ENCODE data around the gene TRH.
"Not testable (repeated sequence)": the region's sequence is repeated elsewhere in the genome, so short reads cannot be mapped to it uniquely, and the experiment has no call there.

The TRH gene

DNA sequence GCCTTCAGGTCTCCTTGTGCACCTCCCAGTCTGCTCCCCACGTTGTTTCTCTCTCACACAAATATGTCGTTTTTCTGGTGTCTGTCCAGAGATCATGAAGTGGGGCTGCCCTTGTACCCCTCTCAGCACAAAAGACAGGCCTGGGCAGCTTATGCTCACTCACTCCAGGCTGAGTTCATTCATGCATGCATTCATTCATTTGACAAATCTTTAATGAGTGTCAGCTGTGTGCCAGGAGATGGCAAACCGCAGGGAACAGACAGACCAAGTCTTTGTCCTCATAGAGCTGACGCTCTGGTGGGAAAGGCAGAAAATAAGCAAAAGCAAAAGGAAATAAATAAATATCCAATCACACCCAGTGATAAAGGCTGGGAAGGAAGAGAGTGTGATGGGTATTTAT, 7.6 kb upstream of the TRH start:
- no peak for DNase-seq

DNA sequence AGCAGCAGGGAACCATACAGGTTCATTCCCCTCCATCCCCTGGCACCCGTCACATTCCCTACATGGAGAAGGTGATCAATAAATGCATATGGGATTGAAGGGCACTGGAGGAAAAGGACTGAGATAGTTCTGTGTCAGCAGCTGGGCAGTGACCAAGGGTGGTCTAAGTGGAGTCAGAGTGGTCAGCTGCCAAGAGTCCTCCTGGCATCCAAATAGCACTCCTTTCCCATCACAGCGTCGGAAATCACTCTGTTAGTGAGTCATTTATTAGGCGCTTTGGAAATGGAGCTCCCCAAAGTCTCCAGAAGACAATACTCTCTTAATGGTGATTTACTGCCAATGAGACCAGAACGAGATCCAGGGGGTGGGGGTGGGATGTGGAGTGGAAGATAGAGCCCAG, 6.8 kb upstream of the TRH start:
- no peak for DNase-seq

DNA sequence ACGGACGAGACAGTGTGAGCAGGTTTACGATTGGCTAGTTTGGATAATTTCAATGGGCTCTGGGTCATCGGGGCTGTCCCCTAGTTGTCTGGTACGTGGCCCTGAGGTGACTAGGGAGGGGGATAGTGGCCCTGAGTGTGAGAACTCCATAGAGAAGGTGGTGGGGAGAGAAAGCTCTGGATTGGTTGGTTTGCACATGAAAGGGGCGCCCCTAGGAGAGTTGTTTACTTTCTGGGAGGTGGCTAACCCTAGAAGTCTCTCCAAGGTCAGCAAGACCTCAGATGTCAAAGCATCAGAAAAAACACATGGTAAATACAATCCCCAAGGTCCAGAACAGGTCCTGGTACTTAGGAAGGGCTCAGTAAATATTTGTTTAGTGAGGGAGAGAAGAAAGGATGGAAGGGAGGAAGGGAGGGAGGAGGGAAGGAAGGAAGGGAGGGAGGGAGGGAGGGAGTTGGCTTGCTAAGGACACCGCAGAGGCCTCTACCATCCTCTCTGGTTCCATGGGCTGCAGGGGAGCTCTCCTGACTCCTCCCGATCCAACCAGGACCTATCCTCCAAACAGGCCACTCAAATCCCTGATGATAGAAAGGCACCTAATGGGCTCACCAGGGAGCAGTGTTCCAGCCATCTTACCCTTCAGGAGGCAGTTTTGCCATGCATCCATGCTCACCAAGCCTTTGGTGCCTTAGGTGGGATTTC, 3.0 kb upstream of the TRH start:
- no peak for DNase-seq

DNA sequence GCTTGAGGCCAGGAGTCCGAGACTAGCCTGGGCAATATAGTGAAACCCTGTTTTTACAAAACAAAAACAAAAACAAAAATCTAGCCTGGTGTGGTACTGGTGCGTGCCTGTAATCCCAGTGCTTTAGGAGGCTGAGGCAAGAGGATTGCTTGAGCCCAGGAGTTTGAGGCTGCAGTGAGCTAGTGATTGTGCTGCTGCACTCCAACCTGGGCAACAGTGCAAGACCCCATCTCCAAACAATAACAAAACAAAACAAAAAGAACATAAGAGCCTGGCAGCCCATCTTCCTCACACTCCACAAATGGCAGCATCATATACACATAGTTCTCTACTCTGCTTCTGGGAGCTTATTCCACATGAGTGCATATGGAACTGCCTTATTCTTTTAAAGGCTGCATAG, 2.2 kb upstream of the TRH start:
- DNase-seq: no peak

DNA sequence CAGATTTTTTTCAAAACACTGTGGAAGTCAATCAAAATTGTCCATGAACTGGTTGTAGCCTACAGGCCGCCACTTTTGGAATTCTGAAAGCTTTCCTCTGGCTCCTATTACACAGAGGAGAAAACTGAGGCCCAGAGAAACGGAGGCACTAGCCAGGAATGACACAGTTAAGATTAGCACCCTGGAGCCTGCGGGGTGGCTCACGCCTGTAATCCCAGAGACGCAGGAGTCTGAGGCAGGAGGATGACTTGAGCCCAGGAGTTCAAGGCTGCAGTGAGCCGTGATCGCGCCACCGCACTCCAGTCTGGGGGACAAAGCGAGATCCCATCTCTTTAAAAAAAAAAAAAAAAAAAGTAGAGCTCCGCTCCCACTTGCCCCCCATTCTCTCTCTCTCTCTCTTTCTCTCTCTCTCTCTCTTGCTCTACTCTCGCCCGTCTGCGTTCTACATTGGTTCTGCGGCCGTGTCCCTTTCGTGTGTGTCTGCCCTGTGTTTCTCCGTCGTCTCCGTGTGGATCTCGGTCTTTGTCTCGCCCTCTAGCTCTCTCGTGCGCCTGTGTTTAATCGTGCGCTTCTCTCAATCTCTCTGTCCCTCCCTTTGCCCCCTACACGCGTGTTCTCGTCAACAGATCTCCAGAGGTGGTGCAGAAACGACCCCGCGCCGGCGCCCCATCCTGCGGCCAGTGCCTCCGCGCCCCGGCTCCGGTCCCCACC, 512 bp upstream of the TRH start:
- DNase-seq: no peak

DNA sequence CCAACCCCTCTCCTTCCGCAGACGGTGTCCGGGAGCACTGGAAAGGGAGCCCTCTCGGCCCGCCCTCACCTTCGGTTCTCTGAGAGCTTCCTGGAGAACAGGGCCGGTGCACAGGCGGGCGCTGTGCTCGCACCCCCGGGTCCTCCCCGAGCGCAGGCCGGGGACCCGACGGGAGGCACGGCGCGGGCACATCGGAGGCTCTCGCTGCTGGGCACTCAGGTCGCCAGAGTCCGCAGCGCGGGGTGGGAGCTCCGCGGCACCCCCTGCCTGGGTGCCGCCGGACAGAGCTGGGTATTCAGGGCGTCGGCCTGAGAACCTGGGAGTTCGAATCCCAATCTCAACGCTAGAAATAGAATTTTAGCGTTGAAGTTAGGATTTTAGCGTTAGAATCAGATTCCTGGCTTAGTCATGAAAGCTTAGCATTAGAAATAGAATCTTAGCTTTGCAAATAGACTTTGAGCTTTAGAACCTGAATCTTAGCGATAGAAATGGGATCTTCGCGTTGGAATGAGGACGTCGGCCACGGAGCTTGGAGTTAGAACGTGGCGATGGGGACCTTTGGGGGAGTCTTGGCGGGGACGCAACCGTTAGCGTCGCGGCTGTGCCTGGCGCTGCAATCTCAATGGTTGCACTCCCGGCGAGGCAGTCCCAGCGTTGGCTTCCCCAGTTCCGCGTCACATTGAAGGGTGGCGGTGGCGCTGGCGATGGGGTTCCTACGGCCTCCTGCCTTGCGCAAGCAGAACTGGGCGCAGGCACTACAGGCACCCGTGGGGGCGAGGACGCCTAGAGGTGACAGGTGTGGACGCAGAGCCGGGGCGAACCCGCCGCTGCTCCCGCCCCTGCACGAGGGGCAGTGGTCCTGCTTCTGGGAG, 549 bp downstream of the TRH start:
- DNase-seq: no peak

DNA sequence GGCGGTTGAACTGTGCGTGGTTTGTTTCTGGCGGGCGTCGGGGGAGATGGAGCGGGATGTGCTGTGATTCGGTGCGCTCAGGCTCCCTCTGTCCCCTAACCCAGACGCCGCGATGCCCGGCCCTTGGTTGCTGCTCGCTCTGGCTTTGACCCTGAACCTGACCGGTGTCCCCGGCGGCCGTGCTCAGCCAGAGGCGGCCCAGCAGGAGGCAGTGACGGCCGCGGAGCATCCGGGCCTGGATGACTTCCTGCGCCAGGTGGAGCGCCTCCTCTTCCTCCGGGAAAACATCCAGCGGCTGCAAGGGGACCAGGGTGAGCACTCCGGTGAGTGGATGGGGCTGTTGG, 1.2 kb downstream of the TRH start:
- DNase-seq: no peak

DNA sequence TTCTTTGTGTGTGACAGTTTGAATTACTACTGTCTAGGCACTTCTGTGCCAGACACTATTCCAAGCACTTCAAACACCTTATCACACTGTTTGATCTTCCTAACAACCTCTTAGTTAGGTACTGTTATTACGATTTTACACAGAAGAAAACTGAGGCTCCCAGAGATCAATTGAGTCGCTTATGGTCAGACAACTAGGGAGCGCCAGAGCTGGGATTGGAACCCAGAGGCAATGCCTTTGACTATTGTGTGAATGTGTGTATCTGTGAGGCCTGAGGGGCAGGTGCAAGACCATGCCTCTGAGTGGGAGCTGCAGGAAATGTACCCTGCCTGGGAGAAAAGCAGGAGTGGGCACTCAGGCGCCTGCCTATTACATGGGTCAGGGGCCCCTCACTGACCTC, 1.8 kb downstream of the TRH start:
- DNase-seq: no peak

DNA sequence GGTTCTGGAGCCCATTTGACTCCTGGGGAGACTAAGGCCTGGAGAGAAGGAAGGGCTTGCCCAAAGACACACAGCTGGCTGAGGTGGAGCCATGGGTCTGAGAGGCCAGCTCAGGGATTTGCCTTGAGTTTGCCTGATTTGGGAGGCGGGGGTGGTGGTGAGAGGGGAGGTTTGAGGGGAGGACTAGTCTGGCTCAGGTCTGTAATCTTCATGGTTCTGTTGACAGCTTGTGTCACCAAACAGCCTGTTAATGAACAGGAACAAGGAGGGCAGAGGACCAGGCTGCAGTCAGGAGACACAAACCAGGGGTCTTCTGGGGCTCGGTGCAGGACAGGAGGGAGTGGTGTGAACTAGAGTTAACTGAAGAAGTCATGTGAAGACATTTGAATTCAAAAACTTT, 3.6 kb downstream of the TRH start:
- no peak for DNase-seq

DNA sequence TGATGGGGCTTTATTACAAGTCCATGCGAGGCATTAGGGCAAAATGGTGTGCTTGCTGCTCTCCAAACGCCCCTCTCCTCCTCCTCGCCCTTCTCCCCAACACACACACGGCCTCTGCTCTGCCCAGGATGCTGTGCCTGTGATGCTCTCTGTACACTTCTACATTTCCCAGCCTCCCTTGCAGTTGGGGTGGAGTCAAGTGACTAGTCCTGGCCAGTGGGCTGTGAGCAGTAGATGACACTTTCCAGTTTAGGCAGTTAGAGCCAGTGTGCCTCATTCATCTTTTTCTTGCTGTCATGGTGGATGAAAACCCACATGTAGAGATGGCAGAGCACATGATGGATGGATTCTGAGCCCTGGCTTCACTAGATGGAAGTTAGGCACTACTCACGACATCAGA, 5.4 kb downstream of the TRH start:
- no peak for DNase-seq

DNA sequence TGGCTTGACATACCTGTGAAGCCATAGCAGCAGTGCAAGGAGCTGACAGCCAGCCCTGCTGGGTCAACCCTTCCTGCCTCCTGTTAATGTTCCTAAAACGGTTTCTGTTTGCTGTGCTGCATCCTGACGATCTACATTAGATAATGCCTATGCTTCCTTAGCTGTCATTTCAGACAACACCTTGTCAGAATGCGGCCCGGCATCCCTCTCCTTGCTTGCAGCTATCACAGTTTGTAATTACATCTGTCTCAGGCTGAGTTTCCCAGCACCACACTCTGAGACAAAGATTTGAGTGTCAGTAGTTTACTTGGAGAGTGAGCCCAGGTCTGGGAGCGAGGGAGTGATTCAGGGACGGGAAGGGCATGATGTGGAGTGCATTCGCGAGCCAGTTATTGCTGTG, 9.0 kb downstream of the TRH start:
- DNase-seq: no peak

DNA sequence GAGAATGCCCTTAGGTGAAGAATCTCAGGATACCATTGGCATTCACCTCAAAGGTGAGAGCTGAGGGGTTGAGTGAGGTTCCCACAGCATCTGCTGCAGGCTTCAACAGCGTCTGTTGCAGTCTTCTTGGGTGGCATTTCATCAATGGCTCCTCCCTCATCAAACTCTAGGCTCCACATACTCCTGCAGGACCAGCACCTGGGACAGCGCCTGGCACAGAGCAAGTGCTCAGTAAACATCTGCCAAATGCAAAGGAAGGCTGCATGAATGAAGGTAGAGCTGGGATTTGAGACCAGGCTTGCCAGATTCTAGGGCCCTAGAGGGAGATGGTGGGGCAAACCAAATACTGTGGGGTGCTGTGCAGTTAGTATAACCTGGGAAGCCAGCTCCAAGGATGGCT, 9.6 kb downstream of the TRH start:
- DNase-seq: no peak

DNA sequence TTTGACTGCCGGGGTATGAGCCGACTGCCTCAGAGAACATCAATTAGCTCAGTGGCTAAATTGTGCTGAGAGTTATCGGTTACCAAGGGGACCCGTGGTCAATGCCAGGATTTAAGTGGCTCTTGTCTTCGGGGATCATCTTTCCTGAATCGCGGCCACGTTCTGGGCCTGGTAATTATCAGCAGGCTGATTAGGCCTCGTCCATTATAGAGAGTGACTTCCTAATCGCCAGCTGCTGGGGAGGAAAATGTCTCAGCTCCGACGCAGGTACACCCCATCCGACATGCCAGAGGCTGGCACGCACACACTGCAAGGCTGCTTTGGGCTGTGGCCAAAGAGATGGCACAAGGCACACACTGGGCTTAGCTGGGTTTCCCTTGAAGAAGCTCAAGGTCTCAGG, 10.6 kb downstream of the TRH start:
- no peak for DNase-seq

DNA sequence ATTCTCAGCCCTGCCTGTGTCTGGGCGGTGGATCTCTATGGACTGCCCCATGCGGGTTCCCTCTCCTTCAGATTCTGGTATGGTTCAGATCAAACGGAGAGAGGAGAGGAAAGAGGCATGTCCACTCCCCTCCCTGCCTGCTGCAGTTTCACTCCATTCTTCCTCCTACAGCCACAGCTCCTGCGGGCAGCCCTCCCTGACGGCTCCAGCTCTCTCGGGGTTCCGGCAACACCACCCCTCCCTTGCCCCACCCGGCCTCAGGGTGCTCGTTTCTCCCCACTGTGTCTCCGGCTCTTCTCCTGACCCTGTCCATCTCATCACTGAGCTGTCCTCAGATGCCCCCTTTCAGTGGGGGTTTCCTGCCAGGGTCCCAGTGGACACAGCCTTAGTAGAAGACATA, 13.9 kb downstream of the TRH start:
- DNase-seq: no peak

DNA sequence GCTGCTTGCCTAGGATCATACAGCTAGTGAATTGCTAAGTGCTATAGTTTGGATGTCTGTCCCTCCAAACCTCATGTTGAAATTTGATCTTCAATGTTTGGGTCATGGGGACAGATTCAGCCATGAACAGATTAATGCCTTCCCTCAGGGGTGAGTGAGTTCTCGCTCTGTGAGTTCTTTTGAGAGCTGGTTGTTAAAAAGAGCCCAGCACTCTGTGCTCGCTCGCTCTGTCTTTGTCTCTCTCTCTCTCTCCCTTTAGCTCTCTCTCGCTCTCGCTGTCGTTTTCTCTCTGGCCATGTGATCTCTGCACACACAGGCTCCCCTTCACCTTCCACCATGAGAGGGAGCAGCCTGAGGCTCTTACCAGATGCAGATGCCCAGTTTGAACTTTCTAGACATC, 14.9 kb downstream of the TRH start:
- DNase-seq: no peak

DNA sequence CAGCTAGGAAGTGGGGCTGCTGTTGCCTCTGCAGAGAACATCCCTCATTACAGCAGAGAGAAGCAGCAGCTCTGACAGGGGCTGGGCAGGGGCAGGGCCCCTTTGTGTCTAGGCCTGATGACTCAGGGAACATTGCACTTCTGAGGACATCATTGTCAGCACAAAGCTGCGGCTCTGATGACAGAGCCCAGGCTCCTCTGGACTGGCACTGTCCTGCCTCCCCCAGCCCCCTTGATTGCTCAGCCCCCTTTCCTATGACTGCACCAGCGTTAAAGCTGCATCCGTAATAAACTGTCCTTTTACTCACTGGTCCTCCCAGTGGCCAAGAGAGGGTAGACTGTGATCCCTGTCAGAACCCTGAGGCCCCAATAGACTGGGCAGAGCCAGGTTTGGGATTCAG, 18.3 kb downstream of the TRH start:
- DNase-seq: no peak

DNA sequence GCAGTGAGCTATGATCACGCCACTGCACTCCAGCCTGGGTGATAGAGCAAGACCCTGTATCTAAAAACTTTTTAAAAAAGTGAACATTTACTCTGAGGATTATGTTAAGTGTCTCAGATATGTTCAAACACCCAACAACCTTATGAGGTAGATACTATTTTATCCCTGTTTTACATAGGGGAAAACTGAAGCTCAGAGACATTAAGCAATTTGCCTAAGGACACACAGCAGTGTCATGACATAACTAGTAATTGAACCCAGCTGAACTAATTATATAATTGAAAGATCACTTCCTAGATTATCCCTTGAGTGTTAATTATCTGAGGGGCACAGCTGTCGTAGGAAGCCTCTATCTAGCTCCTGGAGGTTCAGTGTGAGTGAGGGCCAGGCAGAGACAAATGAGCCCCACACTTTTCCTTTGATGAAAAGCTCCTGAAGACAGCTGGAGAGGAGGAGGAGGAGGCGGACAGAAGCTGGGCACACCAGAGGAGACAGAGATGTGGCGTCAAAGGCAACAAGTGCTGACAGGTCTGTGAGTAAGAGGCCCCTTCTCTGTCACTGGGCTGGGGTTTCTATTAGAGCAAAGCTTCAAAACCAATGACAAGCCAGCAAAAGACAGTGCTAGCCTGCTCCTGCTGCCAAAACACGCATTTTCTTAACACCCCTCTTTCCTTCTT, 20.5 kb downstream of the TRH start:
- no peak for DNase-seq

DNA sequence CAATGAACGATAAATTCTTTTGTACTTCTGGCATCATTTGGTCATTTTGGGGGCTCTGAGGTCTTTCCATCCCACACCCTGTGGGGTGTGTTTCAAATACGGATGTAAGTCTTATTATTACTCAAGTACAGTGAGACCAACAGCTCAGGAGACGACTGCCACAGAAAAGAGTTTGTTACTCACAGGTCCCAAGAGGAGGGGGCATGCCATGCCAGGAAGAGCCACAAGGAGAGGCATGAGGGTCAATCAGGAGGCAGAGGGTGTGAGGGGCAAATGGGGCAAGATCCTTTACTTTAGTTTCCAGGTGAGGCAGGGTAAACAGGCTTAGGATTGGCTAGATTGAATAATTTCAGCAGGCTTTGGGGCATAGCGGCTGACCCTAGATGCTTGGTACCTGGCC, 21.6 kb downstream of the TRH start:
- no peak for DNase-seq

DNA sequence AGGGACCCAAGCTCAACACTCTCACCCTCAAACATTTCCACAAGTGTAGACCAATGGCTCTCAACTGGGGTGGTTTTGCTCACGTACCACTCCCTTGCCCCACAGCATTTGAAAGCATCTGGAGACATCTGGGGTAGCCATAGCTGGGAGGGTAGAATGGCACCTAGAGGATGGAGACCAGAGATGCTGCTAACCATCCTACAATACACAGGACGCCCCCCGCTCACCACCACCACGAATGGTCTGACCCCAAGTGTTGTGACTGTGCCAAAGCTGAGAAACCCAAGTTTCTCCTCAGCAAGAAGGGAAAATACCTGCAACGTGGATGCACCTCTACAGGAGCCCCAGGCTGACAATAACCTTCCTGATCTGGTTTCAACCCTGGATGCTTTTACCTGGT, 24.7 kb downstream of the TRH start:
- DNase-seq: not testable (repeated sequence)

DNA sequence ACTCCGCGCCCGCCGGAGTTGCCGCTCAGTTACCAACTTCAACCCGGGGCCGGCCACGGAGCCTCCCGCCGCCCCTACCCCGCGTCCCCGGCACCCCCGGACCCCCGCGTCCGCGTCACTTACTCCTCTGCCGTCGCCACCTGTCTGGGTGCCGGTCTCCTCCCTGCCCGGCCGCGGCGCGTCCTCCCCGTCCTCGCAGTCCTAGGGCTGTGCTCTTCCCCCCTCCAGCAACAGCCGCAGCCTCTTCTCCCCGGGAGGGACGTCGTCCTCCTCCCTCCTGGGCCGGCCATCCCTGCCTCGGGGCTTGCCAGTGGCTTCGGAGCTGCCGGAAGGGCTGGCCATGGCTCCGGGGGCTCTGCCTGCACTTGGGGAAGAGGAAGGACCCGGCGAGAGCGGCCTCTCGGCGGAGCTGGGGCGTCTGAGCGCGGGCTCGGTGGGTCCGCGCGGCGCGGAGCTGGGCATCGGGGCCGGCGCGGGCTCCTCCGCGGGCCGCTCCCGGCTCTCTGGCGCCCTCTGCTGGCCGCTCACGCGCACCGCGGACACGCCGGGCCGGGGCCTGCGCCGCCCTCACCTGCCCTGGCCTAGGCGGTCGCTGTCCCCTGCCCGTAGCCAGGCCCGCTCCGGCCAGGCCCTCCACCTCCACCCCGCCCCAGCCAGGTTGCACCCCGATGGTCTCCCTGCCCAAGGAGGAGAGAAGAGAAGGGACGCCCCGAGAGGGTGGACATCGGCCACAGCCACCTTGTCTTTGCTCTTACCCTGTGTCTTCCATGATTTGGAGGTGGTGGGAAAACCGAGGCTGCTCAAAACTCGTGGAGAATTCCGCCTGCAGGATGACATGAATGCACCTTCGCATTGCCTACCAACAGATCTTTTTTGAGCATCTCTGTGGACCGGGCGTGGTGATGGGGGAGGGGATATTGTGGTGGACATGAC, 28.4 kb downstream of the TRH start:
- peak; percentile 54 for DNase-seq

DNA sequence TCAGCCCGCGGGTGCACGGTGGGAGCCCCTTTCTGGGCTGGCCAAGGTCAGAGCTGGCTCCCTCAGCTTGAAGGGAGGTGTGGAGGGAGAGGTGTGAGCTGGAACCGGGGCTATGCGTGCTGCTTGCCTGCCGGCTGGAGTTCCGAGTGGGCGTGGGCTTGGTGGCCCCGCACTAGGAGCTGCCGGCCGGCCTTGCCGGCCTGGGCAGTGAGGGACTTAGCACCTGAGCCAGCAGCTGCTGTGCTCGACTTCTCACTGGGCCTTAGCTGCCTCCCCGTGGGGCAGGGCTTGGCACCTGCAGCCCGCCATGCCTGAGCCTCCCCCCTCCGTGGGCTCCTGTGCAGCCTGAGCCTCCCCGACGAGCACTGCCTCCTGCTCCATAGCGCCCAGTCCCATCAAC, 36.0 kb downstream of the TRH start:
- DNase-seq: no peak

DNA sequence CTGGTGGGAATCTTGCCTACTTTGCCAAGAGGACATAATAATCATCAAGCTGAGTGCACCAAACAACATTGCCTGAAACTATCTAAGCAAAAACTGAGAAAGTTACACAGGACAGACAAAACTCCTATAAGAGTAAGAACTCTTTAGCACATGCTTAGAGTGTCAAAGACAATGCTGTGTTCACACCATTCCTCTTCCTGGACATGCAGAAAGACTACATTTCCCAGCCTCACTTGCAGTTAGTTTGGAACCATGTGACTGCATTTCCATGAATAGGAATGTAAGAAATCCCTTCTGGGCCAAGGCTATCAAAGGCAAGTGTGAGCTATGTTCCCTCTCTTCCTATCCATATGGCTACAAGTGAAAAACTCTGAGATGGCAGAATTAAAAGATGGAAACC, 37.6 kb downstream of the TRH start:
- DNase-seq: not testable (repeated sequence)
